ENCODE results near the gene AGAP3. TPM values are rescaled to one million over a fixed set of nuclear protein-coding genes. Genes with fewer than 3 reads are reported as not detected.

The AGAP3 gene
- total and polyA plus RNA-seq, 4 donors = 75.9 to 194 (median 110) TPM

DNA sequence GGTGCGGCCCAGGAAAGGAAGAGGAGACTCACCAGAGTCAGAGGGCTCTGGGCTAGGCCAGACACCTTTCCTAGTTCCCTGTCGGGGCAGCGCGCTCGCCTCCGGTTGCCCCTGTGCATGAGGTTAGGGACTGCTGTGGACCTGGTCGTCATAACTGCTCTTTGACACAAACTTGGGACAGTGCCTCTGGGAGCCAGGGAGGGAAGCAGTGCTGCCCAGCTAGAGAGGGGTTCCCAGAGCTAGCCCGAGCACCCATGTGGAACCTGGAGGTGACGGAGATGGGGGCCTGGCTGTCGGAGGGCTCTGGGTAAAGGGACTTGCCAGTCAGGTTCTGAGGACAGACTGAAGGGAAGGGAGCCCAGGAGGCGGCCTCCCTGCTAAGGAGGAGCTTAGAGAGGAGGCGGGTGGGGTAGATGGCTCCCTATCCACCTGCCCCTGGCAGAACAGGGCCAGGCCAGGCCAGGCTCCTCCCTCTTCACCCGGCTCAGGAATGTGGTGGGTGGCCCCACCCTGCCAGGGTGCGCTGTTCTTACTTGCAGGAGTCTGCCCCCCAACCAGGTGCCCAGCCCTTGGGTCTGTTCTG is 29.7 kb downstream of the AGAP3 start:
- TF ChIP-seq, protein P1, sequence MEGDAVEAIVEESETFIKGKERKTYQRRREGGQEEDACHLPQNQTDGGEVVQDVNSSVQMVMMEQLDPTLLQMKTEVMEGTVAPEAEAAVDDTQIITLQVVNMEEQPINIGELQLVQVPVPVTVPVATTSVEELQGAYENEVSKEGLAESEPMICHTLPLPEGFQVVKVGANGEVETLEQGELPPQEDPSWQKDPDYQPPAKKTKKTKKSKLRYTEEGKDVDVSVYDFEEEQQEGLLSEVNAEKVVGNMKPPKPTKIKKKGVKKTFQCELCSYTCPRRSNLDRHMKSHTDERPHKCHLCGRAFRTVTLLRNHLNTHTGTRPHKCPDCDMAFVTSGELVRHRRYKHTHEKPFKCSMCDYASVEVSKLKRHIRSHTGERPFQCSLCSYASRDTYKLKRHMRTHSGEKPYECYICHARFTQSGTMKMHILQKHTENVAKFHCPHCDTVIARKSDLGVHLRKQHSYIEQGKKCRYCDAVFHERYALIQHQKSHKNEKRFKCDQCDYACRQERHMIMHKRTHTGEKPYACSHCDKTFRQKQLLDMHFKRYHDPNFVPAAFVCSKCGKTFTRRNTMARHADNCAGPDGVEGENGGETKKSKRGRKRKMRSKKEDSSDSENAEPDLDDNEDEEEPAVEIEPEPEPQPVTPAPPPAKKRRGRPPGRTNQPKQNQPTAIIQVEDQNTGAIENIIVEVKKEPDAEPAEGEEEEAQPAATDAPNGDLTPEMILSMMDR (IDR thresholded peaks at IDR 0.05; ENCODE audit: control extremely low read depth, extremely low read depth) = no peak
- peak; percentile 78 for ATAC-seq (ENCODE audit: insufficient read depth, low FRiP score)
- Histone ChIP-seq H3K36me3 (ENCODE audit: control insufficient read depth in 4 of 4, insufficient read depth in 4 of 4, low read length in 4 of 4) (peaks cover 0 to 41% (median 12%) of the 10 kb centered on the region in 4 donors), H3K4me3 (peak overlapping the region; percentile 45), H3K9ac (ENCODE audit: insufficient read depth in 1 of 2, low read length in 2 of 2) (no peak overlapping the region), H3K27me3 (ENCODE audit: control insufficient read depth in 3 of 3, insufficient read depth in 3 of 3, low read length in 2 of 3) (peaks cover 0 to 3% (median 0%) of the 10 kb centered on the region in 3 donors), H3K9me3 (ENCODE audit: control insufficient read depth in 4 of 4, insufficient read depth in 3 of 4, low read length in 3 of 4) (no peaks in the 10 kb centered on the region), H3K4me1 (ENCODE audit: control insufficient read depth in 5 of 5, insufficient read depth in 5 of 5, low read length in 5 of 5) (peaks cover 0 to 14% (median 7%) of the 10 kb centered on the region in 5 donors), H3K27ac (ENCODE audit: low read depth in 1 of 2, low read length in 1 of 2) (peak overlapping the region in 1 of 2 donors; percentile 81)
- DNase-seq = peak; percentile 52 to 76 (median 76)
- WGBS, 2 donors = 64 to 81% methylated on average over 14 of the region's 14 CpGs

GRCh38 chr7:151116603-151117440 is 30.5 kb downstream of the AGAP3 start:
- Histone ChIP-seq H3K9ac (ENCODE audit: insufficient read depth in 1 of 2, low read length in 2 of 2) (no peak overlapping the region), H3K27me3 (ENCODE audit: control insufficient read depth in 3 of 3, insufficient read depth in 3 of 3, low read length in 2 of 3) (peaks cover 0 to 3% (median 0%) of the 10 kb centered on the region in 3 donors), H3K4me3 (peak overlapping the region; percentile 15), H3K27ac (ENCODE audit: low read depth in 1 of 2, low read length in 1 of 2) (peak overlapping the region in 1 of 2 donors; percentile 58), H3K36me3 (ENCODE audit: control insufficient read depth in 4 of 4, insufficient read depth in 4 of 4, low read length in 4 of 4) (peaks cover 0 to 49% (median 14%) of the 10 kb centered on the region in 4 donors), H3K9me3 (ENCODE audit: control insufficient read depth in 4 of 4, insufficient read depth in 3 of 4, low read length in 3 of 4) (no peaks in the 10 kb centered on the region), H3K4me1 (ENCODE audit: control insufficient read depth in 5 of 5, insufficient read depth in 5 of 5, low read length in 5 of 5) (peaks cover 0 to 13% (median 4%) of the 10 kb centered on the region in 5 donors)
- 80 to 84% methylated on average over 27 of the region's 27 CpGs for WGBS, 2 donors
- TF ChIP-seq, protein P1 (IDR thresholded peaks at IDR 0.05; ENCODE audit: control extremely low read depth, extremely low read depth) = no peak
- DNase-seq = no peak
- ATAC-seq (ENCODE audit: insufficient read depth, low FRiP score) = no peak

DNA sequence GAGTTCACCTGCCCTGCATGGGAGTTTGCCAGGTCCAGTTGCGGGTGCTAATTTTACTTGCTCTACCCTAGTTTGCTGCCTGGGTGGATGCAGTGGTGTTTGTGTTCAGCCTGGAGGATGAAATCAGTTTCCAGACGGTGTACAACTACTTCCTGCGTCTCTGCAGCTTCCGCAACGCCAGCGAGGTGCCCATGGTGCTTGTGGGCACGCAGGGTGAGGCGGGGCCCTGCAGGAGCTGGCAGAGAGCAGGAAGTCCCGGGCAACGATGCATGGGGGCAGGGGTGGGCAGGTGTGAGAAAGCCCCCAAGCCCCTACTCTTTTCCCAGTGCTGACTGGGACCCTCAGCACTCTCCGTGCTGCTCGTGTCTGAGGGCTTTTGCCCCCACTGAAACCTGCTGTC is 31.3 kb downstream of the AGAP3 start:
- H3K27ac ChIP-seq (ENCODE audit: low read depth in 1 of 2, low read length in 1 of 2) = no peak overlapping the region
- no peak overlapping the region for H3K9ac ChIP-seq (ENCODE audit: insufficient read depth in 1 of 2, low read length in 2 of 2)
- TF ChIP-seq, protein P1 (IDR thresholded peaks at IDR 0.05; ENCODE audit: control extremely low read depth, extremely low read depth) = no peak
- H3K4me1 ChIP-seq (ENCODE audit: control insufficient read depth in 5 of 5, insufficient read depth in 5 of 5, low read length in 5 of 5) = peaks cover 0 to 13% (median 4%) of the 10 kb centered on the region in 5 donors
- H3K4me3 ChIP-seq = no peak overlapping the region
- WGBS, 2 donors = 77 to 79% methylated on average over 12 of the region's 12 CpGs
- ATAC-seq (ENCODE audit: insufficient read depth, low FRiP score) = no peak
- DNase-seq = no peak
- H3K36me3 ChIP-seq (ENCODE audit: control insufficient read depth in 4 of 4, insufficient read depth in 4 of 4, low read length in 4 of 4) = peaks cover 0 to 55% (median 14%) of the 10 kb centered on the region in 4 donors
- peaks cover 0 to 3% (median 0%) of the 10 kb centered on the region in 3 donors for H3K27me3 ChIP-seq (ENCODE audit: control insufficient read depth in 3 of 3, insufficient read depth in 3 of 3, low read length in 2 of 3)
- no peaks in the 10 kb centered on the region for H3K9me3 ChIP-seq (ENCODE audit: control insufficient read depth in 4 of 4, insufficient read depth in 3 of 4, low read length in 3 of 4)
